GM19238 (cell line): ENCODE results near the gene LMOD2.
"Not testable (repeated sequence)": the region's sequence is repeated elsewhere in the genome, so short reads cannot be mapped to it uniquely, and the experiment has no call there.

Source experiments
- DNase-seq: peaks from one replicate; pipeline ENCODE4 v3.0.0; 2011; ENCODE audit warnings: low spot score; ENCODE audit not compliant: insufficient read length

LMOD2 gene, protein sequence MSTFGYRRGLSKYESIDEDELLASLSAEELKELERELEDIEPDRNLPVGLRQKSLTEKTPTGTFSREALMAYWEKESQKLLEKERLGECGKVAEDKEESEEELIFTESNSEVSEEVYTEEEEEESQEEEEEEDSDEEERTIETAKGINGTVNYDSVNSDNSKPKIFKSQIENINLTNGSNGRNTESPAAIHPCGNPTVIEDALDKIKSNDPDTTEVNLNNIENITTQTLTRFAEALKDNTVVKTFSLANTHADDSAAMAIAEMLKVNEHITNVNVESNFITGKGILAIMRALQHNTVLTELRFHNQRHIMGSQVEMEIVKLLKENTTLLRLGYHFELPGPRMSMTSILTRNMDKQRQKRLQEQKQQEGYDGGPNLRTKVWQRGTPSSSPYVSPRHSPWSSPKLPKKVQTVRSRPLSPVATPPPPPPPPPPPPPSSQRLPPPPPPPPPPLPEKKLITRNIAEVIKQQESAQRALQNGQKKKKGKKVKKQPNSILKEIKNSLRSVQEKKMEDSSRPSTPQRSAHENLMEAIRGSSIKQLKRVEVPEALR

DNA sequence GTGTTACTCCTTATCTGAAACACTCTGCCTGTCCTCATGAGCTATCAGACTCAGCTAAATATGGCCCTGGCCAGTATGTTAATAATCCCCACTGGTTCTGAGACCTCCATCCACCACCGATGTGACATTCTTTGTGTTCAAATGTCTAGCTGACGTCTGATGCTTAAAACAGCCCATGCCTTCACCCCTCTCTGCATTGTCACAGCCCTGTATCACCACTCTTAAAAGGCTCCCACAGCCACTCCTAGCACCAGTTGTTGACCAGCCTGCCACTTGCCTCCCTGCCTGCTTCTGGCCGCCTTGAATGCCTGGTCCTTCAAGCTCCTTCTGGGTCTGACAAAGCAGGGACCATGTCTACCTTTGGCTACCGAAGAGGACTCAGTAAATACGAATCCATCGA lies at the start of gene LMOD2:
Gene LMOD2 (plus strand): TSS at position 253 of the 400 bp plus-strand sequence. CDS start 98 bp downstream, at position 351.
- no peak for DNase-seq

DNA sequence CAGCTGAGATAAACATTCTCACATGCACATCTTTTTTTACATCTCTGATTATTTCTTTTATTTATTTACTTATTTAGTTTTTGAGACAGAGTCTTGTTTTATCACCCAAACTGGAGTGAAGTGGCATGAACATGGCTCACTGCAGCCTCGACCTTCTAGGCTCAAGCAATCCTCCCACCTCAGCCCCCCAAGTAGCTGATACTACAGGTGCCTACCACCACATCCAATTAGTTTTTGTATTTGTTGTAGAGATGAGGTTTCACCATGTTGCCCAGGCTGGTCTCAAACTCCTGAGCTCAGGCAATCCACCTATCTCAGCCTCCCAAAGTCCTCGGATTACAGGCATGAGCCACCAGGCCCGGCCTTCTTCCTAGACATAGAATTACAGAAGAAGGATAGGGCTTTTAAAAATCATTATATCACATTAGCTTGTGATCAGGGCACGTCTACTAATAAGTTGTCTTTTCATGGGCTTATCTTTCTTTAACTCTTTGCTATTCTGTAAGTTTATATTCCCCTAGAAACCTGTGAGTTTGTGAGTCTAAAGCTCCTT lies 48.2 kb upstream of the LMOD2 start:
- no peak for DNase-seq

DNA sequence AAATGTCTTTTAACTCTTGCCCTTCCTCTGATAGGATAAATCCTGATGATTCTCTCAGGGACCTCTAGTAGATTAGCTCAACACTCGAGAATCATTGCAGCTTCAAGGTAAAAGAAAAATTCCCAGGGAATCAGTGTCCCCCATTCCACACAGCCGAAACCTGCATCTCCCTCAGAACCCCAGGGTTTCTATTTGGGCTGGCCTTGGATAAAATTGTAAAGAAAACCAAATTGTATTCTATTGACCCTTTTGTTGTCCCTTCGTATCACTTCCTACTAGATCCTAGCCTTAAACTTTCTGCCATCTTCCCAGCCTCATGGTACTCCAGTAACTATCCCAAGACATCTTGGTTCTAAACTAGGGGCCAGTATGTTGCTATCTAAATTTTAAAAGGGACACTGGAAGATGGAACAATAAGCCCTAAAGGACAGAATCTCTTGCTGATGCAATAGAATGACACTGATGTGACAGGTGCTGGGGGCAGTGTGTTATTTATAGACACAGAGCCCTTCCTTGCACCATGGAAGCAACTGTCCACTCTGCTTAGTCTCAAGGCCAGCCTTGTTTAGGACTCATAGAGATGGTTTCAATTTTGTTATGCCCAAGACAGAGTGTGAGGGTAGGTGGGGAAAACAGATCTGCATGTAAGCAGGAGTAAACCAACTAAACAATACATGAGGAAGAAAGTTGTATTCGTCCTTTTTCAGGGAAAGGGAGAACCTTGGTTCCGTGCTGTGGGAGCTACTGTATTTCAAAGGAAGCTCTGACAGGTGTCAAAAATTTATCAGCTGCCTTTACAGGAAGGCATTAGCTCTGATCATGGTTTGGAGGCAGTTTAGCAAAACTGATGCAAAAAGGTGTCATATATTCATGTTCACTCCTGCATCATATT lies 46.4 kb upstream of the LMOD2 start:
- no peak for DNase-seq

DNA sequence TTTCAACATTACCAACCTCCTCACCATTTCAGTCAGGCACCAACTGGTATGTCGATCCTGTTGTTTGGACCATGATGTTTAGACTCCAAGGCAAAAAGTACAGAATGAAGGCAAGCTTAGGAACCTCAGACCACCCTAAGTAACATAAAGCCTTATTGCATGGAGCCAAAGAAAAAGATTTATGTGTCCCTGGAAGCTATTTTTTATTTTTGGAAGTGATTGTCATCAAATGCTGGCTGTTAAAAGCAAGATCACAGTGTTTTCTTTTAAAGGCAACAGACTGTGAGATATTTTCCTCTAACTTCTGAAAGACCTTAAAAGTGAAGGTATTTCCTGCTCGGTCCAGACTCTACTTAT lies 45.8 kb upstream of the LMOD2 start:
- DNase-seq = no peak

DNA sequence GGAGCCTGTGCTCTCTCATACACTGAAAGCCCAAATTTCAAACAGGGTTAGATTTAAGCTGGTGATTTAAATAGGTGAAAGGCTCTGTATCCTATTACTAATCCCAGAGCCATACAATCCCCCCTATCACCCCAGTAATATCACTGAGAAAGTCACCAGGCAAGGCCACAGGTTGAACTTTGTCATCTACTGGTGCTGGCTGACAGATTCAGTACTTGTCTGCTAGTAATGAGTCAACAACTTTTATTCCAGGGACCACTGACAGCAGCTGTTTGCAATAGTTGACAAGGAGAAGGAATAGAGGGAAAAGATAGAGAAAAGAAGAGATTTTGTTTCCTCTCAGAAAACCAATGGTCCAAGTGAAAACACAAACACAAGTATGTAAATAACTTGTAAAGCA lies 43.6 kb upstream of the LMOD2 start:
- DNase-seq = no peak

DNA sequence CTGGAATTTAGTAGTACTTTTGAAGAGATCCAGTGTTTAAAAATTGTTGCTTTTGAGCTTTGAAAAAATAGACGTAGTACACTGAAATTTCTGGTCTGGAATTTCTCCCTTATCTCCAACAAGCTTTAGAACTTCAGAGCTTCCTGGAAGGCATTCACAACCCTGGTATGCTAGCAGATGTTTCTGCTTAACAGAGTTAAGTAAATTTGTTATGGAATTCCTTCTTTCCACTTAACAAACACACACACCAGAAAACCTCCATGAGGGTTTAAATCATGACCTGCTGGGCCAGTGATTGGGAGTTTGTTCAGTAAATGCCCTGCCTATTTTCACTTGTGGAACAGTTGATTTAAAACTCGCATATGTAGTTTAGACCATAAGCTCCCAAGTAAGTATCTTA lies 40.3 kb upstream of the LMOD2 start:
- DNase-seq = no peak

DNA sequence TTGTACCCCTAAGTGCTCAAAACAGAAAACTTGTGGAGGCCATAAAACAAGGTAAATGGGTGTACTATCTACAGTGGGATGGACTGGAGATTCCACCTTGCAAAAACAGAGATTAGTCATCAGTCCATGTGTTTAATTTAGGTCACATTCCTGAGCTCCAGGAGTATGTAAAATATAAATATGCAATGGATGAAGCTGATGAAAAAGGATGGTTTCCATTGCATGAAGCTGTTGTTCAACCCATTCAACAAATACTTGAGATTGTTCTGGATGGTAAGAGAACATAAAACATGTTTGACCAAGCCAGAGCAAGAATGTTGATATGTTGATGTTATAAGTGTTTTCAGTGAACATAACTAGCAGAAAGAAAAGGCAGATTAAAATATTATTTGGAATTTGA lies 39.4 kb upstream of the LMOD2 start:
- DNase-seq = no peak

DNA sequence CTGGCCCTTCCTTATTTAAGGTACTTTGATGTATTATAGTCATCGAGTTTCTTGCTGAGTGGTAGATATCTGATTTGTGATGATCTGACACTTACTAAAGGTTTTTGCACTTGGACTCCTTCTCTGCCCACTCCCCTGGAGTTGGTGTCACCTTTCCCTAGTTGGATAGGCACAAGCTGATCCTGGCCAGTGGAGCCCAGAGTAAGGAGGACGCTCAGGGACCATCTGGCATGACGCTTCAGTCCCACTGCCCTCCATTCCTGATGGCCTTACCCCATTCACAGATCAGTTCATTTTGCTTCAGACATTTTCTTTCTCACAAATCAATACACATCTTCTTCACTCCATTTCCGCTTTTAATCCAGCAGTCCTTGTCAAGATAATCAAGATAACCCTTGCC lies 34.0 kb upstream of the LMOD2 start:
- no peak for DNase-seq

DNA sequence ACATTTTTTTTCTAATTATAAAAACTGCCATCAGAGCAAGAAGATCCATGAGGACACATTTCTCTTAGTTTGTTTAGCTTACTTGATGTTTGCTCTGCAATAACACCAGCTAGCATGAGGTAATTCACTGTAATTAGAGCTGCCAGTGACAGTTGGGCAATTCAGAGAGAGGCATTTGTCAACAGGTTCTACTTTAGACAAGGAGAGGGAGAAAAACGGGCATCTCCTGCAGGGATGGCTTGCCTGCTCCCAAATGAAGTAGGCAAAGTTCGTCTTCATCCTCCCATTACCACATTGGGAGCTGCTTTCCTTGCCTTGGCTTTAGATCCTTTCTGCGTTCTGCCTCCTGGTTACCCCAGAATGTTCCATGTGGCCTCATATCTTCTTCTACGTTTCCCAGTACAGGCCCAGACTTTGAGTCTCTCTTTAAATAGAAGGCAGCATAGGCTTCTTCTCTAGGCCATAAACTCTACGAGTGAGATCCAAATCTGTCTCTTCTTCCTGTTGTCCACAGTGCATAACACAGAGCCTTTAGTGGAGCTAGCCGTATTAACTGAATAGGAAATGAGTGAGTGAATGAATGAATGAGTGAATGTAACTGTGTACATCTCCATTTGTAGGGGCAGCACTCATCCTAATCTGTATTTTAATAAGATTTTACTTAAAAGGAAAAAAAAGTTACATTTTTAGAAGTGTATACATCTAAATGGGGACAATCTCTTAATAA lies 32.8 kb upstream of the LMOD2 start:
- no peak for DNase-seq

DNA sequence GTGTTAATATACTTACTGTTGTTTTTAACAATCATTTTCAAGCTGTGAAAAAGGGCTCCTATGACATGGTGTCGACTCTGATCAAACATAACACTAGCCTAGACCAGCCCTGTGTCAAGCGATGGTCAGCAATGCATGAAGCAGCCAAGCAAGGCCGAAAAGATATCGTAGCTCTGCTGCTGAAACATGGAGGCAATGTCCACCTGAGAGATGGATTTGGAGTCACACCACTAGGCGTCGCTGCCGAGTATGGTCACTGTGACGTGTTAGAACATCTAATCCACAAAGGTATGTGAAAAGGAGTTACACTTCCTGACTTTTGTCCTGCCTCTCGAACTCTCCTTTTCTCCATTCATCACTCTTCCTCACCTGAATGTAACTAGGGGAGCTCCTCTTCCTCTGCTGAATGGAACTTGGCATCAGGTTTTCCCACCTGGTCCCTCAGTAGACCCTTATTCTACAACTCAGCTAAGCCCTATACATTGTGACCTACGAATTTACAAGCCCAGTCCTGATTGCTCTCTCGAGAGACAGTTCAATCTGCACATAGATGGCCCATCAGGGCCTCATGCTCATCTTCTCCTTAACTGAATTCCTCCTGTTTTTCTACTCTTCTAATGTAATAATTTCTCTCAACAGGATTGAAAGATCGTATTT lies 31.0 kb upstream of the LMOD2 start:
- peak; percentile 29 for DNase-seq

DNA sequence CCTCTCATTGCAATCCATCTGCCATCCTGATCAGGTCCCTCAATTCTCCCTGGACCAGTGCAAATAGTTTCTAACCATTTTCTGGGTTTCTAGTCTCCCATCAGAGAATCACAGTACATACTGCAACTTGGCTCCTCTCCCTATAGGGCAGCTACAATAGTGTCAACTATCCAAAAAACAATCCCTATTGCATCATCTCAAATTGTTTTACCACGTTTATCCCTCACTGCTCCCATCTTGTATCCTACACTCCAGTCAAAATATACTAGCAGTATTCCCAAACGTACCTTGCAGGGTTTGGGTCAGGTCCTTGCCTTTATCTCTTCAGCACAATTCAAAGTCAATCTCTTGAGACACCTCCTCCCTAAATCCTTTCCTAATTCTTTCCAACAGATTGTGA lies 30.4 kb upstream of the LMOD2 start:
- DNase-seq = no peak

DNA sequence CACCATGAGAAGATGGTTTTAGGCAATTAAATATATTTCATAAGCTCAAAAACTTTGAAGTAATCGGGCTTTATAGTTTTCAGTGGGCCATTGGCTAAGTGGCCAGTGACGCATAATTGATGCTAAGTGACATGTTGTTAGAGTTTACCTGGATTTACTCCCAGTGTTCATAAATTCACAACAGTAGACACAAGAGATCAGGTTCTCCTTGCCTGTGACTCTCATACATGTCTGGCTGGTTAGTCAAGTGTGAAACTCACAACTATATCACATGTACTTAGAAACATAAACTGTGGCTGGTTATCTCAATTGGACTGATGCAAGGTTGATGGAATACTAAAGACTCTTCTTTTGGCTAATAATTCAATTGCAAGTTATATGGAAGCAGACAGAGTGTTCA lies 27.8 kb upstream of the LMOD2 start:
- DNase-seq = no peak

DNA sequence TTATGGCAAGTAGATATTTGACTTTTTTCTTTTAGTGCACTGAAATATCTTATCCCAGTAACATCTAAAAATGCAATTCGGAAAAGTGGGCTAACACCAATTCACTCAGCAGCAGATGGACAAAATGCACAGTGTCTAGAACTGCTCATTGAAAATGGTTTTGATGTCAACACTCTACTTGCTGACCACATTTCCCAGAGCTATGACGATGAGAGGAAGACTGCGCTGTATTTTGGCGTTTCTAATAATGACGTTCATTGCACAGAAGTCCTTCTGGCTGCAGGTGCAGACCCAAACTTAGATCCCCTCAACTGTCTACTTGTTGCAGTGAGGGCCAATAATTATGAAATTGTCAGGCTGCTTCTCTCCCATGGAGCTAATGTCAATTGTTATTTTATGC lies 26.8 kb upstream of the LMOD2 start:
- no peak for DNase-seq

DNA sequence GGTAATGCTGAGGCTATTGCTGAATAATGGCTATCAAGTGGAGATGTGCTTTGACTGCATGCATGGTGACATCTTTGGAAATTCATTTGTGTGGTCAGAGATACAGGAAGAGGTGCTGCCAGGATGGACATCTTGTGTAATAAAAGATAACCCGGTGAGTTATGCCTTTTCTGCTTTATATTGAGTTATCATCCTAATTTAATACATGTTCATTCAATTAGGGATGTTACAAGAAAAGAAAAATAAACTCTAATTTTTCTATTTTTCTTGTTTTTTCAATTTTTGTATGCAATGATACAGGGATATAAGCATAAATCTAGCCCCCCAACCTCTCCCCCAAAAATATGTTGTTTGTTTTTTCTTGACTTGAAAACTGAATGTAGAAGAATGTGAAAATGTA lies 26.4 kb upstream of the LMOD2 start:
- DNase-seq = no peak

DNA sequence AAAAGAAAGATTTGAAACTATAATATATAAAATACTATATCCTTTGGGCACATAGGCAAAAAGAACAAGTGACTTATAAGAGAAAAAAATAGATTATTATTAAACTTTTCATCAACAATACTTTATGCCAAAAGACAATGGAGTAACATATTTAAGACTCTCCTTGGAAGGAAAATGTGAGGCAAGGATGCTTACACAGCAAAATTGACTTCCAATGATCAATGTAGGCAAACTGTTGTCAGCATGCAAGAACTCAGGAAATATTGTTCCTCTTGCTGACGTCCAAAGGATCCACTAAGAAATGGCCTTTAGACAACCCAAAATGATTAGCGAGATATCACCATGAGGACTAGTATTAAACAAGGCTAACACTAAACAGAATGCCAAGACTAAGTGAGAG lies 22.9 kb upstream of the LMOD2 start:
- no peak for DNase-seq

DNA sequence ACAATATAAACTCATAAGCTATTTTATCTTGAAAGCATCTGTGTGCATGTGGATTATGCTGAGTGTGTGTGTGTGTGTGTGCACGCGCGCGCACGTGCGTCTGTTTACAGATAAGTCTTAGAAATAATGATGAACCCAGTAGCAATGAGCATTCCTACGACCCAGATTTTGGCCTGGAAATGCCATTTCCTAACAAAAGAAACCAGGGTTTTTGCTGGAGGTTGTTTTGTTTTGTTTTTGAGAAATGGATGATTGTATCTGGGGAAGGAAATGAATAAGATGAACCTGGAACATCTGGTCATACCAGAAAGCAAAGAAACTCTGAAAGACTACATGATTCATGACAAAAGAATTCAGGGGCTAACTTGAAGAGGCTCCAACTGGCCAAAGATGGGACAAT lies 22.1 kb upstream of the LMOD2 start:
- no peak for DNase-seq

DNA sequence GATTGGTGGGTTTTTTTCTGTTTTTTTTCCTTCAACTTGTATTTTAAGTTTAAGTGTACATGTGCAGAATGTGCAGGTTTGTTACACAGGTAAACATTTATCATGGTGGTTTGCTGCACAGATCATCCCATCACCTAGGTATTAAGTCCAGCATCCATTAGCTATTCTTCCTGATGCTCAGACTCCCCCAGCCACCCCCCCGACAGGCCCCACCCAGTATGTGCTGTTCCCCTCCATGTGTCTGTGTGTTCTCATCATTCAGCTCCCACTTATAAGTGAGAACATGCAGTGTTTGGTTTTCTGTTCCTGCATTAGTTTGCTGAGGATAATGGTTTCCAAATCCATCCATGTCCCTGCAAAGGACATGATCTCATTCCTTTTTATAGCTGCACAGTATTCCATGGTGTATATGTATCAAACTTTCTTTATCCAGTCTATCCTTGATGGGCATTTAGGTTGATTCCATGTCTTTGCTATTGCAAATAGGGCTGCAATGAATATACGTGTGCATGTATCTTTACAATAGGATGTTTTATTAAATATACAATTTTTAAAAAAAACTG lies 21.6 kb upstream of the LMOD2 start:
- DNase-seq = not testable (repeated sequence)

DNA sequence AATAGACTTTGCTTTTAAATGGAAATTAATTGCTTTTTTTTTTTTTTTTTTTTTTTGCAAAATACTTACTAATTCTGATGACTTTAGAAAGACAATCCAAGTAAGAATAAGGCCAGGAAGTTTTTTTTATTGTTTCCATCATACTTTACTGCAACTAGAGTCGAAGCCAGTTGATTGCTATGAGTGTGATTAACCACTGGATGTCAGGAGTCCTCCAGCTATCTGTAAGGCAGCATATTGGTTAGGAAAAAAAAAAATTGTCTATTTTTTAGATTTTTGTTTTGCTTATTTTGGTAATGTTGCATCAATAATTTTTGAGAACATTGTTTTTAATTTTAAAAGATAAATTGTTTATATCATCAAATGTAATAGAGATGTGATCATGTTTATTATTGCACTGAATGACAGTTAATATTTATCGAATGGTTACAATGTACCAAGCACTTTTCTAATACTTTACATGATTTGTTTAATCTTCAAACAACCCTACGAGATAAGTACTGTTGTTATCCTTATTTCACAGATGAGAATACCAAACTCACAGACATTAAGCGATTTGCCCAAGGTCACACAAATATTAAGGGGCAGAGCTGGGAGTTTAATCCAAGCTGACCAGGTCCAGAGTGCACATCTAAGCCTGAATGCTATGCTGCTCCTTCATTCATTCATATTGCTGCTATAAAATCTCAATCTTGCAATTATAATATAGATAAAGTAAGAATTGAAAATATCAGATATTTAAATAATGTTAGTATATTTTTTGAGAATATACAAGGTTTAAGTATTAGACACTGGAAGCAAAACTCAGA lies 19.9 kb upstream of the LMOD2 start:
- no peak for DNase-seq

DNA sequence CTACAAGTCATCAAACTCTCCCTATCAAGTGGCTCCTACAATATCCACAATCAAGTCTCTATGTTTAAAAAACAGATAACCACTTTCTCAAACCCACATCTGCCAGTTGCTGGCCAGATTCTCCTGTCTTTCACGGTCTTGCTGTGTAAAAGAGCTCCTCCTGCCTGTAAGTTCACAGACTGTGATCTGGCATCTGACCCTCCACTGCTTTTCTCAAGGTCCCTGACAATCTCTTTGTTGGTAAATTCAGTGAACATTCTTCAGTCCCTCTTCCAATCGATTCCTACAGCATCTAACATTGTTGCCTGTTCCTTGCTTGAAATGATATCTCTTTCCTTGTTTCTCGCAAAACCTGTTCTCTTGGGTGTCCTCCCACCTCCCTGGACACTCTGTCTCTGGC lies 18.5 kb upstream of the LMOD2 start:
- DNase-seq = no peak

DNA sequence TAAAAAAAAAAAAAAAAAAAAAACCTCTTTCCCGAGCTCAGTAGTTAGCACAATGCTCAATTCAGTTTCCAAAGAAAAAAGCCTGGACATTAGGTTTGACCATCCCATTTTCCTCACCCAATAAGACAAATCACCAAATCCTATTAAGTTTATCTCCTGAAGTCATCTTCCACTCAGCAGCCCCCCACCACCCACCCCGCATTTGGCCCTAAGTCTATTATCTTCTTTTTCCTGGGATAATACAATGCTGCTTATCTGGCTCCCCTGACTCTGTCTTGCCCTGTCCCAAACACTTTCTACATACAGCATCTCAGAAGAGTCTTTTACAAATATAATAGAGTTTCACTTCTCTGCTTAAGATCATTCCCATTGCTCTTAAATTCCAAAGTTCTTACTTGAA lies 17.8 kb upstream of the LMOD2 start:
- no peak for DNase-seq
